ENCODE results near the gene AKR1B15. TPM values are rescaled to one million over a fixed set of nuclear protein-coding genes. Genes with fewer than 3 reads are reported as not detected.
A peak's percentile ranks its signal among the peaks of the same experiment; 100 is the strongest.

Gene AKR1B15
- total RNA-seq, 3 donors from 2014 or later, result 0.33 to 5.6 (median 3.5) TPM

DNA sequence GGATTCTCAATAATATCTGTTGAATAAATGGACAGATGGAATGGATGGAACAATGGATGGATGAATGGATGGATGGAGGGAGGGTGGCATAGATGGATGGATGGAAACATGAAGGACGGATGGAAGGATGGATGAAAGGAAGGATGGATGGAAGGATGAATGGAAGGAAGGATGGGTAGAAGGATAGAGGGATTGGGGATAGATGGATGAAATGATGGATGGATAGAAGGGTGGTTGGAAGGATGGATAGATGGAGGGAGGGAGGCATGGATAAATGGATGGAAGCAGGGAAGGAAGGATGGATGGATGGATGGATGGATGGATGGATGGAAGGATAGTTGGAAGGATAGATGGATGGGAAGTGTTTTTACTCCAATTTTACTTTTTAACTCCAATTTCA lies 35.4 kb downstream of the AKR1B15 start:
- Histone ChIP-seq H3K4me1 (no peaks in the 10 kb centered on the region), H3K4me3 (no peak overlapping the region), H3K27ac (no peak overlapping the region), H3K9me3 (no peaks in the 10 kb centered on the region), H3K36me3 (no peaks in the 10 kb centered on the region), H3K27me3 (no peaks in the 10 kb centered on the region)
- intact Hi-C loops (cut with DNase I; ENCODE audit: low total_unique reads), result no loop called here
- no peak for DNase-seq (ENCODE audit: low spot score in 2 of 2)
- TF ChIP-seq POLR2AphosphoS5 (IDR thresholded peaks at IDR 0.05), result no peak
- no peak for TF ChIP-seq POLR2A (IDR thresholded peaks at IDR 0.05)
- TF ChIP-seq, protein P1, sequence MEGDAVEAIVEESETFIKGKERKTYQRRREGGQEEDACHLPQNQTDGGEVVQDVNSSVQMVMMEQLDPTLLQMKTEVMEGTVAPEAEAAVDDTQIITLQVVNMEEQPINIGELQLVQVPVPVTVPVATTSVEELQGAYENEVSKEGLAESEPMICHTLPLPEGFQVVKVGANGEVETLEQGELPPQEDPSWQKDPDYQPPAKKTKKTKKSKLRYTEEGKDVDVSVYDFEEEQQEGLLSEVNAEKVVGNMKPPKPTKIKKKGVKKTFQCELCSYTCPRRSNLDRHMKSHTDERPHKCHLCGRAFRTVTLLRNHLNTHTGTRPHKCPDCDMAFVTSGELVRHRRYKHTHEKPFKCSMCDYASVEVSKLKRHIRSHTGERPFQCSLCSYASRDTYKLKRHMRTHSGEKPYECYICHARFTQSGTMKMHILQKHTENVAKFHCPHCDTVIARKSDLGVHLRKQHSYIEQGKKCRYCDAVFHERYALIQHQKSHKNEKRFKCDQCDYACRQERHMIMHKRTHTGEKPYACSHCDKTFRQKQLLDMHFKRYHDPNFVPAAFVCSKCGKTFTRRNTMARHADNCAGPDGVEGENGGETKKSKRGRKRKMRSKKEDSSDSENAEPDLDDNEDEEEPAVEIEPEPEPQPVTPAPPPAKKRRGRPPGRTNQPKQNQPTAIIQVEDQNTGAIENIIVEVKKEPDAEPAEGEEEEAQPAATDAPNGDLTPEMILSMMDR (IDR thresholded peaks at IDR 0.05), result no peak

DNA sequence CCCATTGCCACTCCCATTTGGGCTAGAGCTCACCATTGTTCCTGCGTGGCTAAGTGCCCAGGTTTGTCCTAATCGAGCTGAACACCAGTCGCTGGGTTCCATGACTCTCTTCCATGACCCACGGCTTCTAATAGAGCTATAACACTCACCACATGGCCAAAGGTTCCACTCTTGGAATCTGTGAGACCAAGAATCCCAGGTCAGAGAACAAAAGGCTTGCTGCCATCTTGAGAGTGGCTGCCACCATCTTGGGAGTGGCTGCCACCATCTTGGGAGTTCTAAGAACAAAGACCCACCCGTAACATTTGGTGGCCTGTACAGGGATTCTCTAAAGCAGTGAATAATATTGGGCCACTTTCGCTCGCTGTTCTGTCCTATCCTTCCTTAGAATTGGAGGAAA lies 37.0 kb downstream of the AKR1B15 start:
- Histone ChIP-seq H3K4me1 (no peaks in the 10 kb centered on the region), H3K9me3 (no peaks in the 10 kb centered on the region), H3K36me3 (no peaks in the 10 kb centered on the region), H3K4me3 (no peak overlapping the region), H3K27ac (no peak overlapping the region), H3K27me3 (no peaks in the 10 kb centered on the region)
- DNase-seq (ENCODE audit: low spot score in 2 of 2), result no peak
- intact Hi-C loops (cut with DNase I; ENCODE audit: low total_unique reads), result no loop called here
- no peak for TF ChIP-seq POLR2A (IDR thresholded peaks at IDR 0.05)
- TF ChIP-seq, protein P1 (IDR thresholded peaks at IDR 0.05), result no peak
- no peak for TF ChIP-seq POLR2AphosphoS5 (IDR thresholded peaks at IDR 0.05)

DNA sequence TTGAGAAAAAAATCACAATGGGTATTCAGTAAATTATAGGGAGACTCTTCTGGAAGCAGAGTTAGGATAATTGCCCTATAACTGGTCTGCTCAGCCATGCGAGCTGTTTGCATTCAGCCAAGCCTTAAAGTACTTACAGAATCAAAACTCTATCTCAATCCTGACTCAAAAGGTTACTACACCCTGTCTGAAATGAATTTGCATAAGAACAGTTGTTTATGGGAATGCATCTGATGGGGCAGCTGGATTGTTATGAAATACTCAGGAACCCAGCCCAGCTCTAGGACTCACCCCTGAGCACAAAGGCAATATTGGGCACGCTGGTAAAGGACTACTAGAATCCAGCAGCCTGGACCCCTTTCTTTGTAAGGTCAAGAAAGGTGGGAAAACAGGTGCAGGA lies 38.8 kb downstream of the AKR1B15 start:
- peaks cover 0 to 5% of the 10 kb centered on the region in 2 donors for H3K9me3 ChIP-seq
- H3K4me3 ChIP-seq, result no peak overlapping the region
- TF ChIP-seq POLR2A (IDR thresholded peaks at IDR 0.05) (no peak), POLR2AphosphoS5 (IDR thresholded peaks at IDR 0.05) (no peak)
- TF ChIP-seq, protein P1 (IDR thresholded peaks at IDR 0.05), result no peak
- H3K36me3 ChIP-seq, result no peaks in the 10 kb centered on the region
- intact Hi-C loops (cut with DNase I; ENCODE audit: low total_unique reads), result no loop called here
- no peak for DNase-seq (ENCODE audit: low spot score in 2 of 2)
- no peaks in the 10 kb centered on the region for H3K4me1 ChIP-seq
- peak overlapping the region in 1 of 2 donors; percentile 63 for H3K27ac ChIP-seq
- no peaks in the 10 kb centered on the region for H3K27me3 ChIP-seq

DNA sequence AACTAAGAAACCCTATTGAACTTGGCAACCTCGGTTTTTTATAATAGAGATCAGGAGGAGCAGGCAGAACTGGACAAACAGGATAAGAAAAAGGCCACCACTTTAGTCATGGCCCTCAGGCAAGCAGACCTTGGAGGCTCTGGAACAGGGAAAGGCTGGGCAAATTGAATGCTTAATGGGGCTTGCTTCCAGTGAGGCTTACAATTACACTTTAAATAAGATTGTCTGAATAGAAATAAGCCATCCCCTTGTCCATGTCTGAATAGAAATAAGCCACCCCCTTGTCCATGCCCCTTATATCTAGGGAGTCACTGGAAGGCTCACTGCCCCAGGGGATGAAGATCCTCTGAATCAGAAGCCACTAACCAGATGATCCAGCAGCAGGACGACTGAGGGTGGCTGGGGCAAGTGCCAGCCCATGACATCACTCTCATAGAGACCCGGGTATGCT lies 40.6 kb downstream of the AKR1B15 start:
- TF ChIP-seq POLR2A (IDR thresholded peaks at IDR 0.05), result no peak
- TF ChIP-seq POLR2AphosphoS5 (IDR thresholded peaks at IDR 0.05), result no peak
- TF ChIP-seq, protein P1 (IDR thresholded peaks at IDR 0.05), result no peak
- no peaks in the 10 kb centered on the region for H3K4me1 ChIP-seq
- H3K4me3 ChIP-seq, result no peak overlapping the region
- intact Hi-C loops (cut with DNase I; ENCODE audit: low total_unique reads), result no loop called here
- H3K27ac ChIP-seq, result peak overlapping the region; percentile 88 to 92
- no peaks in the 10 kb centered on the region for H3K36me3 ChIP-seq
- peaks cover 0 to 5% of the 10 kb centered on the region in 2 donors for H3K9me3 ChIP-seq
- no peaks in the 10 kb centered on the region for H3K27me3 ChIP-seq
- DNase-seq (ENCODE audit: low spot score in 2 of 2), result peak; percentile 59 to 69

DNA sequence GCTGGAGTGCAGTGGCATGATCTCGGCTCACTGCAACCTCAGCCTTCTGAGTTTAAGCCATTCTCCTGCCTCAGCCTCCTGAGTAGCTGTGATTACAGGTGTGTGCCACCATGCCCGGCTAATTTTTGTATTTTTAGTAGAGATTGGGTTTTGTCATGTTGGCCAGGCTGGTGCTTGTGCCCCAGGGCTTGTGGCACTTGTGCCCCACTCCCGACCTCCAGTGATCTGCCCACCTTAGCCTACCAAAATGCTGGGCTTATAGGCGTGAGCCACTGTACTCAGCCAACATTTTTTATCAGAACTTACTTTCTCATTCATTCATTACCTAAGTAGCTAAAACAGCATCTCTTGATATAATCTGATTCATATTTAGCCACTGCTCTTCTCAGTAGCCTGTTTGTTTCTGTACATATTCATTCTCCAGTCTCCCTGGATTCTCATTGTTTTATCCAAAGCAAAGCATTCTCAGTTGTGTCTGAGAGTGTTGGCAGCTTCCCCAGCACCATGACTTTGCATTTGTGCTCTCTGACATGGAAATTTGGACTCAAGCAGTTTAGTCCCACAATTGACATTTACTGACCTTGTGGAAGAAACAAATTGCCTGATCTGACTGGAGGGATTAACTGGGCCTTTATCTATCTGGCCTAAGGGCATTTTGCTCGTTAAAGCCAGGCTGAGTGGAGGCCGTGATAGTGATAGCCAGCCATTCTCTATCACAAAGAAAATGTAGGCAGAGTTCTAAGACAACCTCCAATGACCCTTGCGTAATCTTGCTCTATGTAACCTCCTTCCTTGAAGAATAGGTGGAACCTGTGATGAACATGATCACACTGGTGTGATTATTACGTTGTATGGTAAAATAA lies 44.9 kb downstream of the AKR1B15 start:
- H3K27ac ChIP-seq, result peak overlapping the region; percentile 83 to 88
- H3K4me1 ChIP-seq, result no peaks in the 10 kb centered on the region
- TF ChIP-seq, protein P1 (IDR thresholded peaks at IDR 0.05), result no peak
- no peak for TF ChIP-seq POLR2A (IDR thresholded peaks at IDR 0.05)
- TF ChIP-seq POLR2AphosphoS5 (IDR thresholded peaks at IDR 0.05), result no peak
- H3K4me3 ChIP-seq, result no peak overlapping the region
- DNase-seq (ENCODE audit: low spot score in 2 of 2), result peak; percentile 54 to 60
- no peaks in the 10 kb centered on the region for H3K36me3 ChIP-seq
- peaks cover 0 to 5% of the 10 kb centered on the region in 2 donors for H3K9me3 ChIP-seq
- H3K27me3 ChIP-seq, result no peaks in the 10 kb centered on the region
- intact Hi-C loops (cut with DNase I; ENCODE audit: low total_unique reads), result no loop called here
